Measurements from ENCODE around the gene NRG3.

Gene NRG3

DNA sequence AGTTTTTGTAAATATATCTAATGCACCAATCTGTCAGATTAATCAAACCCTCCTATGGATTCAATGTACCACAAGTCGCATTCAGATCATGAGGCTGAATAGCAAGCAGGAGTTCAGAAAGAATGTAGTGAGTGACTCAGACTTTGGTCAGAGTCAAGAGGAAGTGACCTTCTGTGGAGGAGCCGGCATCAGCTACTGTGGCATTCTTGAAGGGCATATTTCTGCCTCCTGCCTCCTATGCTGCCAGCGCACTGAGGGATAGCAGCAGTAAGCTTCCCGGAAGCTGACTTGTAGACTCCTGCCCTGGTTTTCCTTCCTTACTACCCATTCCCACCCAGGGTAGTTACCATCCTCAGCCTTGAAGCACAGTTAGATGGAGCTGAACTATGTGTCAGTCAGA is 867.5 kb downstream of the NRG3 start:
- no peak for DNase-seq

DNA sequence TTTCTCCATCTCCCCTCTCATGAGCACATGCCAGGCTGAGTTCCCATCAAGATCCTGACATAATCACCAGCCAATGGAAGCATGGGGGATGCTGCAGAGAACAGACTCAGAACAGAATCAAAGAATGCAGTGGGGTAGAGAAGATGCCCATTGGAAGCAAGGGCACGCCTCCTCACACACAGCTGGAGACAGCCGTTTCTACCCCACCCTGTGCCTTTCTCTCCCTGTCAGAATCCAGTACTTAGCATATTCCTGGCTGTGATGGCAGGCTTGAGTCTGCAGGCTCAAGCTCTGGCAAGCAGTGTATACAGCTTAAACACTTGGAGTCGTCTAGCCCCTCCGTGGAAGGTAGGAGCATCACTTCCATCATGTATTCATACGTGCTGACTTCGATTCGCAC is 867.9 kb downstream of the NRG3 start:
- no peak for DNase-seq

DNA sequence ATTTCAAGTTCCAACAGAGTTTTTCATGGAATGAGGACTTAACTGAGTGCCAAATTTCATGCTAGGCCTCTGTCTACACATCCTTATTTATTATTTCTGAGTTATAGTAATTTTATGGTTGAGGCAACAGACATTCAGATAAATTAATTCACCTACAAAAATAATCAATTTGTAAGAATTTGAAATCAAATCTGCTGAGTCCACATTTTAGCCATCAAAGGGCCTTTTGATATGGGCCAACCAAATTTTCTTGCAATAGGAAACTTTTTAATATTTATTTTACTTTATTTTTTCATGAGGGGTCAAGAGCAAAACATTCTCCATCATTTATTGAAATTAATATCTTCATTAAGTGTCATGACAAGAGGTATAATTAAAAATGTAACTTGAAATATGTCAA is 875.5 kb downstream of the NRG3 start:
- DNase-seq, result no peak

DNA sequence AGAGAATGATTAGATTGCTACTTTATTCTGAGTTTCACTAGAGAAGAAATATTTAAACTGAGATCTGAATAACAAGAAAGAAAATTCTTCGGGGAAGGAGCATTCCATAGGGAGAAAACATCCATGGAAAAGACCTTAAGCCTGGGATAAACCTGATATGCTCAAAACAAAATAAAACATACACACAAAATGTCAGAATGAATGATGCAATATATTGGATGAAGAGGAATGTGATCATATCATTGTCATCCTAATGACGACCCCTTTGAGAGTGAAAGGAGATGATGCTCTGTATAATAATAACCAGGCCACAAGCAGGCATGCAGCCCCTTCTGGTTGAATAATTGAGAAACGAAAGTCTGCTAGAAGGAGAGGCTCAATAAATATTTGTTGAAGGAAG is 882.4 kb downstream of the NRG3 start:
- no peak for DNase-seq

DNA sequence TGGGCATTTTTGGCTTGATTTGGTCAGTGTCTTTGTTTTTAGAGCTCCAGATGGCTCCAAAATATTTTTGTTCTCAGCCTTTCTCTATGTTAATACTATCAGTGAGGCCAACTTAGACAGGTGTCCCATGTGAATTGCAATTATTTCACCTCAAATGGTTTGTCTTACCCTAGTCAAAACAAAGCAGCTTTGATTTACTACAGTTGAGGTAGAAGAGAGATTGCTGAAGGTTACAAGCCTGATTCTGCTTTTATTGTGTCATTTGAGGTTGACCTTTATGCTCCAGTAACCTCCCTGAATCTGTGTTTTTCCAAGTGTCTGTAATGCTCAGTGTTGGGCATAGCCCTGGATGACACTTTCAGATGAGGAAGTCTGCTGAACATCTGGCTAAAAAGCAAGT is 882.9 kb downstream of the NRG3 start:
- DNase-seq, result peak; percentile 49

DNA sequence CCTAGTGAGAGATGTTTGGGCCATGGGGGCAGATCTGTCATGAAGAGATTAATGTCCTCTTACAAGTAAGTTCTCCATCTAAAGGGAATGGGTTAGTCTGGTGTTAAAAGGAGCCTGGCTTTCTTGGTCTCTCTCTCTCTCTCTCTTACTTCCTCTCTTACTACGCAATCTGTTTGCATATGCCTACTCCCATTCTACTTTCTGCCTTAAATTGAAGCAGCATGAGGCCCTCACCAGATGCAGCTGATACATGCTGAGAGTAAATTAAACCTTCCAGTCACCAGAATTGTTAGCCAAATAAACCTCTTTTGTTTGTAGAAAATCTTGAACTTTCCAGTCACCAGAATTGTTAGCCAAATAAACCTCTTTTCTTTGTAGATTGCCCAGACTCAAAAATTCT is 884.1 kb downstream of the NRG3 start:
- DNase-seq, result peak; percentile 6

DNA sequence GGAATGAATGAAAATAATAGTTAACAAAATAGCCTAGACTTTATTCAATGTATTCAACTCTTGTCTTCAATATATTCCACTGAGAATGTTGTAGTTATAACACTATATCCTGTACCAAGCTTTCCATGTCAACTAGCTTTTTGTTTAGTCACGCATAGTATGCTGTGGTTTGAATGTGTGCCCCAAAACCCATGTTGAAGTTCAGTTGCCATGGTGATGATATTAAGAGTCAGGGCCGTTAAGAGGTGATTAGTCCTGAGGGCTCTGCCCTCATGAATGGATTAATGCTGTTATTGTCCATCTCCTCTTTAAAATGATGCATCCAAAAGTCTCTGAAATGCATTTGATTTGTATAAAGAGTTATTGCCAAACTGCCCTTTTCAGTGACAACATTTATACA is 887.6 kb downstream of the NRG3 start:
- DNase-seq, result no peak

DNA sequence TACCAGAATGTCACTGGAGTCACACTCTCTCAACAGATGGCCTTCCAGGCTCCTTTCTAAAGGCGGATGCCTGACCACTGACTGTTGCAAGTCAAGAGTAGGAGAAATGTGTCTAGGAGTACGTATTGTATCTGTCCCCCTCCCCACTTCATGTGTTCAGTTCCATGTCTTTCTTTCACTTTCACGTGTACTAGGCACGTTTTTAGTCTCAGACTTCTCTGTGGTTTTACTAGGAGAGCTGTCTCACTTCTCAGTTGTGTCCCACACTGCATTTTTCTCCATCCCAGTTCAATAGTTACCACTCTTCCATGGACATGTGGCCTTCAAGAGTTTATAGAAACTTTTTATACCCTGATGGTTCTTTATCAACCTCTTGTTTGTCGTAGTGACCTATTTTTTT is 893.0 kb downstream of the NRG3 start:
- no peak for DNase-seq

DNA sequence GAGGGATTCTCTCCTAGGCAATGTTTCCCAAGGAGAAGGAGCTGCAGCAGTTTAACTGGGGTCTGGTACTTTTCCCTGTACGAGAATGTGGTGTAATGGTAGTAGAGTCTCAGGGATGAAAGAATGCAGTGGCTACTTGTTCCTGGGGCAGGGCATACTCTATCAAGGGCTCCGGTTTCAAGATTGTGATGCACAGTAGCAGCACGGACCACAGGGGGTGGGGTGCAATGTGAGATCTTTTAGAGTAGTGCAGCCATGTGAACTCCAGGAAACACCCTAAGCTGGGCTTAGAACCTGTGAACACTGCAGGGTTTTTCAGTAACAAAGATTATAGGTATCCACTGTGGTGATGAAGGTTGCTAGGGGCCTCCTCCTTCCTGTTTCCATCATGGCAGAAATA is 903.9 kb downstream of the NRG3 start:
- no peak for DNase-seq

DNA sequence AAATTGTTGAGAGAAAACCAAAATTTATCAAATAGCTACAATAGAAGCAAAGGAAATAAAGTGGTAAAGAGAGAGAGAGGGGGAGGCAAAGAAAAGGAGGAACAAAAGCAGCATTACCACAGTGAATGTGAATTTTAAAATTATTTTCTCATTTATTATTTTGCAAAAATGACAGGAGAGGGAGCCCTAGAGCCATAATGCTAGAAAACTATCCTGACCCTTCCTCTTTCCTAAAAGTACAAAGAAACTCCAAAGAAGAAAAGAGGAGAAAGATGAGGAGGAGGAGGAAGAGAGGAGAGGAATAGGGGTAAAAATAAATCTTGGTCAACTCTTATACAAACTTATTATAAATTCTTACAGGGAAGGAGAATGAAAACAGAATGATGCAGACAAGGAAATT is 921.5 kb downstream of the NRG3 start:
- DNase-seq, result peak; percentile 14

DNA sequence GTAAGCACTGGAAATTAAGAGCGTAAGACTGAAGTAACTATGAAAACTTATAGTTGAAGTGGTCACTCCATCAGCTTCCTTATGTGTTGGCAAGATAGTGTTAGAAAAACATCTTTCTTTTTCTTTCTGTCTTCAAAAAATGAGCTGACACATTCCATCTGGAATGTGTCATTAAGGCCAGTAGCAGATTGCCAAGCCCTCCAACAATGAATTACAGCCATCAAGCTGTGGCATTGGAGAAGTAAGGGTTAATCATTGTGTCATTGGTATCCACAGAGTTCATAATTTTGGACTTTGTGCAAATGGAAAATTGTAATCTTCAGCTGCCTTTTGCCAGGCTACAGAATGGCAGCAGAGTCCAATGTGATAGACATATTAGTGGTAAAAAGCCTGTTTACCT is 926.3 kb downstream of the NRG3 start:
- DNase-seq, result no peak

DNA sequence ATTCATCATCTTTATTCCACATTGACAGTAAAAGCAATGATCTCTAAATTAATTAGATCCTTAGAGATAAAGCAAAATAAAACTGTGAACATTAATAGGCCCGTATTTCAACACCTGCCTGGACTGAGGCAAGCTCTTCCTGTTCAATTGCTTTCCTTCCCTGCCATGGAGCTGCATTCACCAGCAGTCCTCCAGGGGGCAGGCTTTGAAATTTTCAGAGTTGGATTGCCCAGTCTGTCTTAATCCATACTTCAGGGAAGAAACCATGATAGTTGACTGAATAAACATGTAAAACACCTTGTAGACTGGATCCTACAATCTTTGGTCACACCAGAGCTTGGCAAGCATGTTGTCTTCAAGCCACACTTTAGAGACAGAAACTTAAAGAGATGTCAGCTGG is 936.6 kb downstream of the NRG3 start:
- no peak for DNase-seq

DNA sequence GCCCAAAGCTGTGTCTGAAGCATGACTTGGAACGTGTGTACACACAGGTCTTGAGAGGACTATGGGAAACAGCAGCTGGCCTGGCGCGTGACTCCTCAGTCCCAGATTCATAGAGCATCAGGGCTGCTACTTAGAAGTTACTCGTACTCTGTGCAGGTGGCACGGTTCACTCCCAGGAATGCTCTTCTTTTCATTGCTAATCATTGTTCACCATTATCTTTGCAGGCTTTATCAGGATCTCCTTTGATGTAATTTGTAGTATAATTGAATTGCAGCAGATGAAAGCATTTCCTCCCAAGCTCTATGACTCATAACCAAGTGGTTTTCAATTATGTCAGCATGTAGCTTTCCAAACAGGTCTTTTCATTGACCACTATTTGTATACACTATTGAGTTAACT is 938.9 kb downstream of the NRG3 start:
- no peak for DNase-seq

DNA sequence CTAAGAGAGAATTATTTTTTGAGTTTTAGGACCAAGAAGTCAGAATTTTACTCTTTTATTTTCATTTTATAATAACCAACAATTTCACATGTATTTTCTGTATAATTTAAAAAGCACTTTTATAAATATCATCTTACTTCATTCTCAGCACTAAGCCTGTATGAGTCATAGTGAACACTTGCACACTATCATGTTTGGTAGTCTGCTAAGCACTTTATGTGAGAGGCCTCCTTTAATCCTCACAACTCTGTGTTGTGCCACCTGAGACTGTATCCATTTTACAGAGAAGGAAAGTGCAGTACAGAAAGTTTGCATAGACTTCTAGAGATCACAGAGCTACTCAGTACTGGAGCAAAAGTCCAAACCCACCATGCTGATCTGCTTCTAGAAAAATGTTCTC is 939.6 kb downstream of the NRG3 start:
- DNase-seq, result no peak

DNA sequence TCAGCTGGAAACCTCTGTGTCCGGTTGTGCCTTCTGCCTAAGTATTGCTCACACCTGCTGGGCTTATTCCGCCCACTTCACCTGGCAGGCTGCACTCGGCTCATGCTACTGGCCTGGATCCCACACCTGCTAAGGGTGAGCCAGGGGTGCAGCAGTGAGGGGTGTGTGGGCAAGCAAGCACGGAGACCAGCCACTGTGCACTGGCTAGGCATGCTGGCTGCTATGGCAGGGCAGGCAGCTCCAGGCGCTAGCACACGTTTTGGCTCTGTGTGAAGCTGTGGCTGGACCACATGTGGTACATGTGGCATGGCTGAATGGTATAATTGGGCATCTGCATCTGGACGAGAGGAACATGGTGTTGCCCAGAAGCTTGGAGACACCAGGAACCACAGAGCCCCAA is 940.7 kb downstream of the NRG3 start:
- DNase-seq, result no peak

DNA sequence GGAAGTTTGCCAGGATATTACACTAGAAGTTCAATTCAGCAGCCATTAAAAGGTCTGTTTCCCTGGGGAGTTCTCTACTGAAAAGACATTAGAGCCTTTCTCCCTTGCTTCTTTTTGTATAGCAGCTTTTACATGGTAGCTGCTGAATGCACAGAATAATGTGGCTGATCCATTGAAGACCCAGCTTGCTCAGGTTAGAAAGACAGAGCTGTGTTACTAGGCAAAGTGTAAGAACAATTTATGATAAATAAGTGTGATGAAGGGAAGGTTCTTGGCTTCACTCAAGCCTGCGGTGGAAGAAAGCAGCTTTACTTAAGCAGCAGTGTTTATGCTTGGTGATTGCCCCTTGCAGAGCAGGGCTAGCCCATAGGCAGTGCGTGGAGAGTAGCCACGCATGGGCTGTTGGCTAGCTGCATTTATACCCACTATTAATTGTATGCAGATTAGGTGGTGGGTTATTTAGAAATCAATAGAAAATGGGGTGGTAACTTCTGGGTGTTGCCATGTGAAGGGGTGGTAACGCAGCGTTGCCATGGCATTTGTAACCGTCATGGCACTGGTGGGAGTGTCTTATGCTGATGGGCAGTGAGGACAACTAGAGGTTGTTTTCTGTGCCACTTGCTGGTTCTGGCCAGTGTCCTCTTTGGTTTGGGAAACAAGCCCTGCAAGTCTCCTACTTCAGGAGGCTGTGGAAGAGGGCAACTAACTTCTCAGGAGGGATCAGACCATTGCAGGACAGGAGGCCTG is 942.9 kb downstream of the NRG3 start:
- DNase-seq, result no peak

DNA sequence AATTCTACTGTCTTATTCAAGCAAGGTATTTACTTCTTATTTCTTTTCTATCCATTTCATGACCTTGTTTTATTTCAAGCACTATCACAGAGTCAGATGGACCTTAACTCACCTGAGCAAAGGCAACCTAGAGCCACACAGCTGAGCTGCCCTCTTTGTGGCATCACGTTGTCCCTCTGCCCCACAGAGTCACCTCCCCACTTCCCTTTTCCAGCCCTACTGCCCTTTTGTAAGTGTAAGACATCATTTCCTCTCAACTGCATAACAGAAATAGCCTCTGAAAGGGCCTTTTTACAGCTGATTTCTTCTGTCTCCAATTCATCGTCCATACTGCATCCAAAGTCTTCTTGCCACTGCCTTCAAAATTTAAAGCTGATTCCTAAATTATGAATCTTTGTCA is 946.0 kb downstream of the NRG3 start:
- no peak for DNase-seq

DNA sequence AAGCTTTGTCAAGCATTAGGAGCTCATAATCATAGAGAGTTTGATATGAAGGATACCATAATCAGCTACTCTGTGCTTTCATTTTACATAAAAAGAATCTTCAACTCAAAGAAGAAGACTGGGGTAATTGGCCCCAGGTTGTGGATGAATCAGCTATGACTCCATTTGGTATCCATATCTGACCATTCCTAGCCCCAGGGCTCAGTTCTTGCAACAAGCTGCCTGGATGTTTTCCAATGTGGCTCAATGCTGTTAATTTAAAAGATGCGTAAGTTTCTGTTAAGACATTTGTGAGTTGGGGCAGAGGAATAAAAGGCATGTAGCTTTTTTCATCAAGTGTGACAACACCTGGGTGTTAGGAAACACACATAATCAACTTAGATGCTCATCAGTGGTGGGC is 951.1 kb downstream of the NRG3 start:
- no peak for DNase-seq

DNA sequence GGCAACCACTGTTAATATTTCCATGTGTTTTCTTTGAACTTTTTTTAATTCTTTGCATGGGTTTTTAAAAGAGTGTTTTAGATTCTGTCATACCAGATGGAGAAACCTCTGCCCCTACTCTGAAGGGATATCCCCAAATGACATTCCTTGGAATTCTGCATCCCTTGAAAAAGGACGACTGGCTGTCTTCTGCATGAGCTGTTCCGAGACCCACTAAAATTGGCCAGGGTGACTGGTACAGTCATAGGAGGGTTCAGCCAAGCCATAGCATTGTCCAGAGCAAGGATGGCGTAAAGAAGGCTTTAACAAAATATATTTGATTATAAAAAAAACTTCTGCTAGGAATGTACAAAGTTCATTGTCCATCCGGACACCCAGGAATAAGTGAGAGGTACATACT is 952.9 kb downstream of the NRG3 start:
- no peak for DNase-seq

DNA sequence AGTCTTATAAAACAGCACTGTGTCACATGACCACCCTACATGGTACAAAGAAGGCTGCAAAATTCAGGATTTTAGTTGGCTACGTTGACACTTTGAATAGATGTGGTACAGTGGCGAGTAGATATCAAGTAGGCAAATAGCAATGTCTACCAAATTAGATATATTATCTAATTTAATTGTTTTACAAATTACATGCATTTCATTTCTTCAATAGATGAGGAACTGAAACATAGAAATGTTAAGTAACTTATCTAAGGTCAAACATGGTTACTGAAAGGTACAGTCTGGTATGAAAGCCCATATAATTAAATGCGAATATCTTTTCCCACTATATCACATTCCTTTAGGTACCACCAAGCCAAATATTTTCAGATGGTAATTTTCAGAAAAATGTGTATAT is 972.2 kb downstream of the NRG3 start:
- DNase-seq, result no peak

DNA sequence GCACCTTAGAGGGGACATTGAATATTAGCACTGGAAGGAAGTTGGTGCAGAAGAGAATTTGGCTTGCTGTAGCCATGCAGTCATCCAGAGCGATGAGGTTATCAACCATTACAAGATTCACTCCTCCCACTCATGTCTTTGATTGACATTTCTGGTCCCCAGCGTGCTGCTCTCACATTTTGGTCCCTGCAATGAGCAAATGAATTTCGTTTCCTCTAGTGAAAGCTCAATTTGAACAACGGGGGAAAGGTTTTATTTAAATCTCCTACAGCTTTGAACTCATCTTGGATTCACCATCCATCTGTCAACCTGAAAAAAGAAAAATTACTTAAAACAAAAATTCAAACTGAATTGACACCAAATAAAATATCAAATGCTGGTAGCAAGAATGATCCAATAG is 975.2 kb downstream of the NRG3 start:
- no peak for DNase-seq

DNA sequence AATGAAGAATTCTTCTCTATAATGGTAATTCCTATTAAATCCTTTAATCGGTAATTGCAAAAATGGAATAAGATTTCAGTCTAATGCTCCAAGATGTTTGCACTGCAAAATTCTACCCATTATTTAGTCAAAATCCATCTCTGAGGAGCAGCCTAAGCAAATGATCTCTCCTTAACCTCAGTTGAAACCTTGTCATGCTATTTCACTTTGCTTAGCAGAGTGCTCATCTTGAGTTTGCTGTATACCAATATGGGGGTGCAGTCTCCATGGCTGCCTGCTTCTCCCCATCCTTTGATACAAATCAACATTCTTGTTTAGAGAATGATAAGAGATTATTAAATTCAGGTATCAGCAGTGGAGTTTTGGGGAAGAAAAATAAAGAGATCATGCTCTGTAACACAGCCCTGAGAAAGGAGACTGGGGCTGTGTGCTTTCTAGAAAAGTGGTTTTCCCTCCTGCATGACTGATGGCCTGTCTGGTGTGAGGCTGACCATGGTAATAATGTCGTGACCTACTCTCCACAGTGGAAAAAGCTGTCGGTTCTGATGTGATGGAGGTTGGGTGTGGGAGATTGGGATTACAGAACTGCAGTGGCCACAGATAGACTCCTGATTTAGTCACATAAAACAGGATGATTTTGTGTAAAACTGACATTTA is 982.1 kb downstream of the NRG3 start:
- DNase-seq, result no peak

DNA sequence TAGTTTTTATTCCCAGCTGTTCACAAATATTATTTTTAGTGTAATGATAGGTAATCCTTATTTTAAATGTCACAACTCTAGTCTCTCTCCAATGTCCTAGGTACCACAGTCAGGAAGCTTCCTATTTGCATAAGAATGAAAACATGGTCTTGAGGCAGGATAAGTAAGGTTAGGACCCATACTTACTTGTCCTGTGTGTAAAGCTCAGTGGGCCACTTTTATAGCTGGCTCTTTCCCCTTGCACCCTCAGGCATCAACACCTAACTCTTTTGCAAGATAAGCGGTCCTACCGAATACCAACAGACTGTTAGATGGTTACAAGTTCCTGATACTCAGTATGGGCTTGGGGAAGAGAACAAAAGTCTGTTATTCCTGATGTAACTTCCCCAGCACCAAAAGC is 986.9 kb downstream of the NRG3 start:
- DNase-seq, result no peak

DNA sequence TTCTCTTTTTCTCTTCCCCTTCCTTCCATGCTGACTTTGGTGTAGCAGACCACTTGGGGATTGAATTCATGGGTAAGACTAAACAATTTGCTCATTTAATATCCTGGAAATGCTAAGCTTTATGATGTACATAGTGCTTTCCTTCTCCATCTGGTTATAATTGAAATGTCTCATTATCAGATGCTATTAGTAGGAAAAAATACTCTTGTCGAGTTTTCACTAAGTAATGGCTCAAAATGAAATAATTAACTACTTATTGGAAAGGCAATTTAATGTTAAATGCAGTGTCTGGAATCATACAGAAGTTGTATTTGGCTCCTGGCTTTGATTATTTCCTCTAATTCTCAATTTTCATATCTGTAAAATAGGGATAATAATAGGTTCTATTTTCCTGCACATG is 990.4 kb downstream of the NRG3 start:
- no peak for DNase-seq

DNA sequence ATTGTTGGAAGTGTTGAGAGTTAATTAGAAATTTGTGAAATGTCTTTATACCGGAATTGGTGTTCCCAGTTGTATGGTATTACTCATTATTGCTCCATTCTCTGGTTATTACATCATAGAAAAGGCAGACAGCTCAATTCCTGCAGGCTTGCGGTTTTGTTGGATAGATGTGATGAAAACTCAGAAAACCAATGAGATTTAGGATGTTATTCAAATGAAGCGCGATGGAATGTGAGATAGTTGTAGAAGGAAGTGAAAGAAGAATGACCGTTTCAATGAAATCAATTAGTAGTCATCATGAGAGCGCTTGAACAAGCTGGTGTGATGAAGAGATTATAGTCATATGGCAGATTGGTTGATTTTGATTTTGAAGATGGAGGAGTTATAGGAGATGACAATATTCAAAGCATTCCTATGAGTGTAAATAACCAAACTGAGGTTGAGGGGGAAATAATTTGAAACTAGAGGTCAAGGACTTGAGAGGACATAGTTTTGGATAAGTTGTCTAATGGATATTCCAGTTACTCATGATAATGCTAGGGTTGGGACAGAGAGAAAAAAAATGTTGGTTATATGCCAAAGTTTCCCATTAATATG is 991.5 kb downstream of the NRG3 start:
- no peak for DNase-seq

Measured in NCI-H446 treated with DMSO at 0.1 percent for 48 hours (cell line).